ENCODE results near the gene LRRC1.

LRRC1 gene

GRCh38 chr6:53896196-53896595 lies 101.4 kb downstream of the LRRC1 start:
- POLR2A ChIA-PET, result no interaction called here
- CTCF ChIA-PET, result interaction anchor here (1.8 kb wide), 1 partner anchor 10 kb away, joined by 4 read pairs; no protein-coding TSS in a partner anchor

More at GRCh38 chr6:53896196-53896595, 101.4 kb downstream of the LRRC1 start:
- H3K4me3 ChIP-seq (ENCODE audit: low read depth, low read length), result no peak overlapping the region
- H3K36me3 ChIP-seq (ENCODE audit: control insufficient read depth in 2 of 2, insufficient read depth in 1 of 2, low read length in 2 of 2), result peaks cover 5 to 15% of the 10 kb centered on the region in 2 experiments
- H3K27ac ChIP-seq (ENCODE audit: extremely low read depth, low read depth, low read length), result no peak overlapping the region
- TF ChIP-seq ZNF138 (tag by site-specific recombination; IDR thresholded peaks at IDR 0.05; ENCODE audit: borderline replicate concordance) (no peak), ZFP69B (tag by site-specific recombination; IDR thresholded peaks at IDR 0.05) (no peak), KLF17 (tag by site-specific recombination; IDR thresholded peaks at IDR 0.05) (no peak), BCL6B (tag by site-specific recombination; IDR thresholded peaks at IDR 0.05) (no peak), ZSCAN5A (tag by site-specific recombination; IDR thresholded peaks at IDR 0.05) (no peak), ZNF658 (tag by site-specific recombination; IDR thresholded peaks at IDR 0.05) (no peak), ZNF223 (tag by site-specific recombination; IDR thresholded peaks at IDR 0.05) (no peak), ZNF404 (tag by site-specific recombination; IDR thresholded peaks at IDR 0.05) (no peak), ZNF221 (tag by site-specific recombination; IDR thresholded peaks at IDR 0.05; ENCODE audit: borderline replicate concordance) (no peak), ZNF426 (tag by site-specific recombination; IDR thresholded peaks at IDR 0.05) (no peak), ZBTB26 (tag by site-specific recombination; optimal IDR thresholded peaks at IDR 0.05) (no peak), ZNF112 (tag by site-specific recombination; IDR thresholded peaks at IDR 0.05) (no peak), ZNF24 (tag by site-specific recombination; IDR thresholded peaks at IDR 0.05) (no peak), PRDM6 (tag by site-specific recombination; IDR thresholded peaks at IDR 0.05) (no peak), ZNF433 (tag by site-specific recombination; IDR thresholded peaks at IDR 0.05; ENCODE audit: low read depth) (no peak), ZNF132 (tag by site-specific recombination; IDR thresholded peaks at IDR 0.05; ENCODE audit: borderline replicate concordance) (no peak), ZNF449 (tag by site-specific recombination; IDR thresholded peaks at IDR 0.05) (no peak)
- peaks cover 5% of the 10 kb centered on the region; the same call in 1 of the 2 replicates for H3K4me1 ChIP-seq (ENCODE audit: control insufficient read depth, insufficient read depth, low read length)
- H3K9me3 ChIP-seq (ENCODE audit: control insufficient read depth, insufficient read depth, low read depth, low read length), result no peaks in the 10 kb centered on the region

All from HEK293 (cell line).